HUES64 (cell line): Measurements from ENCODE around the gene UBE2C. TPM values are rescaled to one million over a fixed set of nuclear protein-coding genes. Genes with fewer than 3 reads are reported as not detected.
"Not testable (repeated sequence)": the region's sequence is repeated elsewhere in the genome, so short reads cannot be mapped to it uniquely, and the experiment has no call there.

Experiments used
- H3K27ac ChIP-seq: 2 replicates; pipeline ENCODE4 v1.7.0; 2013; ENCODE audit warnings: low read depth, low read length, inconsistent platforms
- H3K27me3 ChIP-seq: 2 replicates; pipeline ENCODE4 v1.6.1; 2013; ENCODE audit warnings: mild to moderate bottlenecking, low read length; ENCODE audit not compliant: insufficient read depth
- H3K36me3 ChIP-seq: 2 replicates; pipeline ENCODE4 v1.6.1; 2013; ENCODE audit warnings: mild to moderate bottlenecking, low read length; ENCODE audit not compliant: insufficient read depth
- H3K4me1 ChIP-seq: 2 replicates; pipeline ENCODE4 v1.6.1; 2013; ENCODE audit warnings: mild to moderate bottlenecking, low read length, moderate library complexity; ENCODE audit not compliant: insufficient read depth
- H3K4me3 ChIP-seq: 2 replicates; pipeline ENCODE4 v1.5.1; 2013; ENCODE audit warnings: mild to moderate bottlenecking, low read length, moderate library complexity
- H3K9ac ChIP-seq: 2 replicates; pipeline ENCODE4 v1.6.1; 2013; ENCODE audit warnings: mild to moderate bottlenecking, low read depth, low read length
- H3K9me3 ChIP-seq: 2 replicates; pipeline ENCODE4 v1.6.1; 2013; ENCODE audit warnings: low read depth, low read length; ENCODE audit not compliant: insufficient read depth
- WGBS: fragments of 150-250, 120-280 bp; methylation state at CpG from one replicate; pipeline ENCODE4 v1.1.7; 2013; ENCODE audit warnings: missing lambda C conversion rate; 5-methylcytosine and 5-hydroxymethylcytosine counted together
- polyA plus RNA-seq, 2 experiments: library from polyadenylated mRNA; stranded (reverse); fragments of 50-300 nt; gene quantifications; one replicate each; pipeline ENCODE4 v1.2.3, GENCODE V29; 2013

The UBE2C gene
- polyA plus RNA-seq (2013, experiment 1 of 2) = 229 TPM
- polyA plus RNA-seq (2013, experiment 2 of 2) = 266 TPM

DNA sequence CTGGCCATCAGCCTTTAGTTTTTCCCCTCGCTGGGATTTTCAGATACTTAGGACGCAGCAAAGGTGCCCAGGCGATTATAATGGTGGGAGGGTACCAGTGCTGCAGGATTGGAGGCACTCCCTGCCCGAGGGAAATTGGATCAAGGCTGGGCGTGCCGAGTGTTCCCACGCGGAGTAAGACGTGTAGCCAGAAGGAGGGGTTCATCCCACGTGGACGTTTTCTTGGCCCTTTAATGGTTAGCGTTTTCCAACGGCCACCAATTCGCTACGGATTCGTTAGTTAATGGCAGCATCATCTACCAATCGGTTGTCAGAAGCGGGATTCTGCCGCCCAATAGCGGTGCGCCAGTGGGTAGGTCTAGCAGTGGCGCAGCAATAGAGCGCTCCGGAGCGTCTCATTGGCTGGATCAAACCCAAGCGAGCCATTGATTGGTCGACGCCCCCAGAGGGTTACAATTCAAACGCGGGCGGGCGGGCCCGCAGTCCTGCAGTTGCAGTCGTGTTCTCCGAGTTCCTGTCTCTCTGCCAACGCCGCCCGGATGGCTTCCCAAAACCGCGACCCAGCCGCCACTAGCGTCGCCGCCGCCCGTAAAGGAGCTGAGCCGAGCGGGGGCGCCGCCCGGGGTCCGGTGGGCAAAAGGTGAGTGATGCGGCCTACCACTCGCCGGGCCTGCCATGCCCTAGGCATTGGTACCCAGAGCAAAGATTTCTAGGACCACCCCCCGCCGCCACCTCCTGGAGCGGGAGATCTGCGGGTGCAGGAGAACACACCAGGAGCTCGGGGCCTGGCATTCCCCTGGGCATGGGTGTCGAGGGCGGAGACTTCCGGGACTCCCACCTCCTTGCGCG is at the start of gene UBE2C:
UBE2C (plus strand) TSS at position 488 of the 849 bp plus-strand sequence; CDS start at position 540, 52 bp downstream.
- H3K9me3 ChIP-seq = no peaks in the 10 kb centered on the region
- peaks cover 74% of the 10 kb centered on the region for H3K36me3 ChIP-seq
- 3% methylated on average over 65 of the region's 65 CpGs for WGBS

DNA sequence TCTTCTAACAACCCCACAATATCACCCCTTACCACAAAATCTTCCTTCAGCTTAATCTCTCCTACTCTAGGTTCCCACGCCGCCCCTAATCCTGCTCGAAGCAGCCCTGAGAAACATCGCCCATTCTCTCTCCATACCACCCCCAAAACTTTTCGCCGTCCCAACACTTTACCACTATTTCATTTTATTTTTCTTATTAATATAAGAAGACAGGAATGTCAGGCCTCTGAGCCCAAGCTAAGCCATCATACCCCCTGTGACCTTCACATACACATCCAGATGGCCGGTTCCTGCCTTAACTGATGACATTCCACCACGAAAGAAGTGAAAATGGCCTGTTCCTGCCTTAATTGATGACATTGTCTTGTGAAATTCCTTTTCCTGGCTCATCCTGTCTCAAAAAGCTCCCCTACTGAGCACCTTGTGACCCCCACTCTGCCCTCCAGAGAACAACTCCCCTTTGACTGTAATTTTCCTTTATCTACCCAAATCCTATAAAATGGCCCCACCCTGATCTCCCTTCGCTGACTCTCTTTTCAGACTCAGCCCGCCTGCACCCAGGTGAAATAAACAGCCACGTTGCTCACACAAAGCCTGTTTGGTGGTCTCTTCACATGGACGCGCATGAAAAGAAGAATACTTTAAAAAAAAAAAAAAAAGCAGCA is 47.7 kb upstream of the UBE2C start:
- peaks cover 36% of the 10 kb centered on the region for H3K4me1 ChIP-seq
- not testable (repeated sequence) for H3K27me3 ChIP-seq, H3K9me3 ChIP-seq, H3K36me3 ChIP-seq
- peak overlapping the region; percentile 34 for H3K4me3 ChIP-seq
- peak overlapping the region; percentile 71 for H3K9ac ChIP-seq
- peak overlapping the region; percentile 97 for H3K27ac ChIP-seq
- 28% methylated on average over 13 of the region's 13 CpGs for WGBS

More for the DNA sequence above, at the start of gene UBE2C:
- peak within 1 kb of the TSS; percentile 77 for H3K27ac ChIP-seq
- peak within 1 kb of the TSS; percentile 85 for H3K9ac ChIP-seq
- peak within 1 kb of the TSS; percentile 97 for H3K4me3 ChIP-seq
- H3K27me3 ChIP-seq = no peaks in the 10 kb centered on the region
- no peaks in the 10 kb centered on the region for H3K4me1 ChIP-seq

DNA sequence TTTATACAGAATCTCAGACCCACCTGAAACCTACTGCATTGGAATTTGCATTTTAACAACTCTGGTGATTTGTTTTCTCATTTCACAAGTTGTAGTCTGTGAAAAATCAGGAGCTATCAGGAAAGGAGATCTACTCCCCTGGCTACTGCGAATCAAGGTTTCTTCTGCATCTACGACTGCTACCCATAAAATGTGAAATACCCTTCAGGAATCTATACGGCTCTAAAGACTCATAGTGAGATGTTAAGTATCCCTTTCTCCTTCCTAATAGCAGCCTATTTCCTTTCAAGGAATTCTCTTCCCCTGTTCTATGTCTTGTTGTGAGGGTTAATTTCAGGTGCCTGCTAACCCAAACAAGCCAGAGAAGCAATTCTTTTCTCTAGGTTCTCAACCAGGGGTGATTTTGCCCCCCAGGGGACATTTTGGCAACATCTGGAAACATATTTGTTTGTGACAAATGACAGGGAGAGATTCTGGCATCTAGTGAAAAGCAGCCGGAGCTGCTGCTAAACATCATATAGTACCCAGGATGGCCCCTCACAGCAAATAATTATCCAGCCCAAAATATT is 47.1 kb upstream of the UBE2C start:
- peak overlapping the region; percentile 34 for H3K4me3 ChIP-seq
- peak overlapping the region; percentile 97 for H3K27ac ChIP-seq
- WGBS = 21% methylated on average over 4 of the region's 4 CpGs
- H3K4me1 ChIP-seq = peaks cover 36% of the 10 kb centered on the region
- peak overlapping the region; percentile 71 for H3K9ac ChIP-seq
- no peaks in the 10 kb centered on the region for H3K27me3 ChIP-seq
- H3K36me3 ChIP-seq = no peaks in the 10 kb centered on the region
- H3K9me3 ChIP-seq = peaks cover 7% of the 10 kb centered on the region

DNA sequence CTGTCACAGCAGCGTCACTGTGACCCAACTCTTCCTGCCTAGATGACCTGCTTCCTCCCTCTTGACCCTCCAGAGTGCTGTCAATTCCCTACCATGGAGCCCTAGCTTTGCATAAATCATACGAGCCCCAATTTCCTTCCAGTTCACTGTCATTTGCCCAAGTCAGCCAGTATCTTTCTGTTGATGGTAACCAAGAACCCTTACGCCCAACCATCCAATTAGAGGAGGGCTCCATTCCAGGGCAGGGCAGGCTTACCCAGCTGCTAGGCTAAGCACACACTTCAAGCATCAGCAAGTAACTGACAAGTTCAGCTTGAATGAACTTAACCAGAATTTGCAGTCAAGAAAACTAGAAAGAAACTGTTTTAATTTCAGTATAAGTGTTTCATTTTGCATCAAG is 46.5 kb upstream of the UBE2C start:
- Histone ChIP-seq H3K27me3 (no peaks in the 10 kb centered on the region), H3K36me3 (no peaks in the 10 kb centered on the region), H3K9me3 (peaks cover under 1% of the 10 kb centered on the region), H3K4me1 (peaks cover 38% of the 10 kb centered on the region), H3K9ac (peak overlapping the region; percentile 71), H3K27ac (peak overlapping the region; percentile 97), H3K4me3 (no peak overlapping the region)
- 56% methylated on average over 3 of the region's 3 CpGs for WGBS

DNA sequence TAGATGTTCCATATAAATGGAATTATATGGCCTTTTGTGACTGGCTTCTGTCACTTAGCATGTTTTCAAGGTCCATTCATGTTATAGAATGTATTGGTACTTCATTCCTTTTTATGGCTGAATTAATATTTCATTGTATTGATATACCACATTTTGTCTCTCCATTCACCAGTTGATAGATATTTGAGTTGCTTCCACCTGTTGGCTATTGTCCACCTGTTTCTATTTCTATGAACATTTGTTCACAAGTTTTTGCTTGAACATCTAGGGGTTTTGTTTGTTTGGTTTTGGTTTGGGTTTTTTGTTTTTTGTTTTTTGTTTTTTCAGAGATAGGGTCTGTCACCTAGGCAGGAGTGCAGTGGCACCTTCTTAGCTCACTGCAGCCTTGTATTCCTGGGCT is 44.0 kb upstream of the UBE2C start:
- Histone ChIP-seq H3K4me3 (no peak overlapping the region), H3K4me1 (peaks cover 42% of the 10 kb centered on the region), H3K9me3 (no peaks in the 10 kb centered on the region), H3K27me3 (no peaks in the 10 kb centered on the region), H3K9ac (no peak overlapping the region), H3K36me3 (no peaks in the 10 kb centered on the region), H3K27ac (no peak overlapping the region)

DNA sequence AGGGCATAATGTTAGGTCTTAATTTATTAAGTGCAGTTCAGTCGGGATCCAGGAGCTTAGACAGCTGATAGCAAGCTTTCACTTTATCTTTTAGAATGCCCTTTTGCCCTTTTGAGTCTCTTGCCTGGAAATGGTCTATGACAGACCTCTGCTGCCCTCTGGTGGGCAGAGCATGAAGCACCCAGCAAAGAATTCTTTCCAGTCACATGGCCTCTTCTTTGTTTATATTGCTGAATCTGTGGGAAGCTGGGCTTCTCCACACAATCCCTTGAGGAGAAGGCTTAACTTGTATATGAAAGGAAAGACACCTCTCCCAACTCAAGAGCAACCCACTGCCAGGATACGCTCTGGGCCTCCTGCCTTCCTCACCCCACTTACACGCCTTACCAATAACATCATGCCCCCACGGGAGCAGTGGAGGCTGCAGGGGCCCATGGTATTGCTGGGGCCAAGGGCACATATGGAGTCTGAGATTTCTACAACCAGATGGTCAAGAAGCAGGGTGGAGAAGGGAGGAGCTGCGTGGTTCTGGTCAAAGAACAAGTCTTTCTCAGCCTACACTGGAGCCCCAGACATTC is 41.2 kb upstream of the UBE2C start:
- 47% methylated on average over 5 of the region's 5 CpGs for WGBS
- H3K36me3 ChIP-seq = no peaks in the 10 kb centered on the region
- H3K4me1 ChIP-seq = peaks cover 20% of the 10 kb centered on the region
- no peaks in the 10 kb centered on the region for H3K9me3 ChIP-seq
- peak overlapping the region; percentile 25; the same call in 1 of the 2 replicates for H3K9ac ChIP-seq
- no peak overlapping the region for H3K27ac ChIP-seq
- no peak overlapping the region for H3K4me3 ChIP-seq
- H3K27me3 ChIP-seq = no peaks in the 10 kb centered on the region

DNA sequence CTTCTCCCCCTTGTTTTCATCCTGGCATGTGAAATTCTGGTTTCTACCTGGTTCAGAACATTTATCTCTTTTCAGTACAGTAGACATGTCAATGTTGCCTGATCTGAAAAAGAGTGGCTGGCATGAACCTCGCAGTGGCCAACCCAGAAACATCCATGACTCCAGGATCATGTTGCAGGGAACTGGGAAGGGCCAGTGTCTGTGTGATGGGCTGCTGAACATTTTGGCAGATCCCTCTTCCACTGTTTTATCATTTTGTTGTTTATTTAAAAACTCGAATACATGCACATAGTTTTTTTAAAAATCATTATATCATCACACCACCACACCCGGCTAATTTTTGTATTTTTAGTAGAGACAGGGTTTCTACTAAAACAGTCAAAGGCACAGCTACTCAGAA is 39.8 kb upstream of the UBE2C start:
- 100% methylated on average over 1 of the region's 3 CpGs for WGBS
- Histone ChIP-seq H3K9me3 (no peaks in the 10 kb centered on the region), H3K27me3 (no peaks in the 10 kb centered on the region), H3K36me3 (no peaks in the 10 kb centered on the region), H3K9ac (no peak overlapping the region), H3K4me3 (no peak overlapping the region), H3K4me1 (peaks cover 6% of the 10 kb centered on the region; the same call in 1 of the 2 replicates), H3K27ac (no peak overlapping the region)

DNA sequence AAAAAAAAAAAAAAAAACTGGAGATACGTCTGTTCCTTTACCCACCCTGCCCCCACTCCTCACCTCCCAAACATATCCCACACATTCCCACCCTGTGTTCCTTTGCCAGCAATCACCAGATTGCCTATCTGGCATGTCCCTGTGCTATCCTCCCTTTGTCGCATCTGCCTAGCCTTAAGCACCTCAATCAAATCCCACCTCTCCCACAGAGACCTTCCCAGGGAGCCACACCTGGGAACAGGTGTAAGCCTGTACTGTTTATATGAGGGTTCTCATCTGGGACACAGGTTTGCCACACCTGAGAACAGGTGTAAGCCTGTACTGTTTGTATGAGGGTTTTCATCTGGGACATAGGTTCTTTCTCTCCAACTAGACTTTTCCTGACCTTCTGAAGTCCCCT is 37.5 kb upstream of the UBE2C start:
- Histone ChIP-seq H3K9ac (no peak overlapping the region), H3K27me3 (no peaks in the 10 kb centered on the region), H3K4me1 (peaks cover 6% of the 10 kb centered on the region; the same call in 1 of the 2 replicates), H3K36me3 (no peaks in the 10 kb centered on the region), H3K4me3 (no peak overlapping the region), H3K9me3 (no peaks in the 10 kb centered on the region), H3K27ac (no peak overlapping the region)
- 90% methylated on average over 2 of the region's 2 CpGs for WGBS

DNA sequence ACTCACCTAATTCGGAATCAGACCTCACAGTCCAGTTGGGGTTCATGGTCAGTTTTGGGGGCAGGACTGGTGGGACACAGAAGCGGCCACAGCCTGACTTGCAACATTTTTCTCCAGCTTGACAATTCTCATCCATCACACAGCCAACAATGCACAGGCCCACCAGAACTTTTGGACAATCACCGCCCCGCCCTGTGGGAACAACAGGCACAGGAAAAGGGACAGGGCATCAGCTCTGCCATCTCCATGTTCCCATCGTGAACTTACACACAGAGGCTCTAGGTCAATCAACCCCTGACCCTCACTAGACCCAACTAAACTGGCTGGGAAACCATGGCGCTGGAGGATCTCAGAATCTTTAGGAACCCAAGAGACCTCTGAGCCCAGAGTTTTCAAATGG is 37.0 kb upstream of the UBE2C start:
- peaks cover 6% of the 10 kb centered on the region; the same call in 1 of the 2 replicates for H3K4me1 ChIP-seq
- WGBS = 93% methylated on average over 6 of the region's 6 CpGs
- no peaks in the 10 kb centered on the region for H3K27me3 ChIP-seq

DNA sequence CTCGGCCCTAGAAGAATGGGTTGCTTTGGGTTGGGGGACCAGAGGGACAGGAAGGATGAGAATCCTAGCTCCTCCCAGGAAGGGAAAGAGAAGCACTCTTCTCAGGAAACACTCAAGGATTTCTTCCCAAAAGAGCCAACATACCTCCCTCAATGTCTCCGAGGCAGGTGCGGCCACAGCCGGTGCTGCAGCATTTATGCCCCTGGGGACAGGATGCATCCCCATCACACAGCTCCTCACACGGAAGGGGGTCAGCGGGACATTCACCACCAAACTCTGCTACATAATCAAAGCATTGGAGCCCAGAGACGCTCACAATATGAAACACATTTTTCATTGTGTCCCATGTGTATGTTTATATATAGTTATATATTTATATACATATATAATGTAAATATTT is 35.5 kb upstream of the UBE2C start:
- Histone ChIP-seq H3K27me3 (no peaks in the 10 kb centered on the region), H3K36me3 (no peaks in the 10 kb centered on the region), H3K4me1 (no peaks in the 10 kb centered on the region), H3K9me3 (no peaks in the 10 kb centered on the region), H3K9ac (no peak overlapping the region), H3K4me3 (no peak overlapping the region), H3K27ac (no peak overlapping the region)
- 88% methylated on average over 6 of the region's 7 CpGs for WGBS

More for the DNA sequence above, 37.0 kb upstream of the UBE2C start:
- Histone ChIP-seq H3K4me3 (no peak overlapping the region), H3K36me3 (no peaks in the 10 kb centered on the region), H3K9me3 (no peaks in the 10 kb centered on the region), H3K9ac (no peak overlapping the region), H3K27ac (no peak overlapping the region)
